Stimulated activated CD8-positive, alpha-beta memory T cell treated with anti-CD3 and anti-CD28 coated beads, Interleukin-2, amount 100 ng/mL, for 48 hours (primary cell): ENCODE measurements around the gene HSPG2.
"Not testable (repeated sequence)": the region's sequence is repeated elsewhere in the genome, so short reads cannot be mapped to it uniquely, and the experiment has no call there.

Experiments
- DNase-seq, 2 donors: peaks; one replicate each; pipeline ENCODE4 v3.0.0-alpha.2; 2020; ENCODE audit warnings: low read depth in 2 of 2

The HSPG2 gene

GRCh38 chr1:21823980-21824702 lies 113.0 kb downstream of the HSPG2 start:
- DNase-seq = no peak

GRCh38 chr1:21823206-21823979 lies 113.7 kb downstream of the HSPG2 start:
- no peak for DNase-seq

- DNase-seq = no peak
Observed at GRCh38 chr1:21822349-21822748, 114.8 kb downstream of the HSPG2 start.

GRCh38 chr1:21821385-21822019 lies 115.6 kb downstream of the HSPG2 start:
- DNase-seq = no peak

GRCh38 chr1:21820597-21821232 lies 116.4 kb downstream of the HSPG2 start:
- DNase-seq = no peak

- DNase-seq = peak; percentile 20 to 21
Observed at GRCh38 chr1:21818656-21819055, 118.5 kb downstream of the HSPG2 start.

GRCh38 chr1:21816602-21817302 lies 120.4 kb downstream of the HSPG2 start:
- DNase-seq = no peak

GRCh38 chr1:21815724-21816321 lies 121.3 kb downstream of the HSPG2 start:
- DNase-seq = no peak

- DNase-seq = no peak
Observed at GRCh38 chr1:21814981-21815582, 122.0 kb downstream of the HSPG2 start.

GRCh38 chr1:21814241-21814918 lies 122.7 kb downstream of the HSPG2 start:
- peak; percentile 5 to 12 for DNase-seq

GRCh38 chr1:21813542-21813941 lies 123.6 kb downstream of the HSPG2 start:
- no peak for DNase-seq

- no peak for DNase-seq
Observed at GRCh38 chr1:21811875-21812305, 125.2 kb downstream of the HSPG2 start, which contains the start of gene LDLRAD2. LDLRAD2 (plus strand) TSS chr1:21812265; CDS start chr1:21812452, 187 bp downstream.

GRCh38 chr1:21804536-21804935 lies 132.6 kb downstream of the HSPG2 start:
- DNase-seq = no peak

- no peak for DNase-seq
Observed at GRCh38 chr1:21801100-21801499, 136.0 kb downstream of the HSPG2 start.

GRCh38 chr1:21799730-21800129 lies 137.4 kb downstream of the HSPG2 start:
- no peak for DNase-seq

- no peak for DNase-seq
Observed at GRCh38 chr1:21795075-21795474, 142.0 kb downstream of the HSPG2 start.

- no peak for DNase-seq
Observed at GRCh38 chr1:21794656-21795055, 142.5 kb downstream of the HSPG2 start.

GRCh38 chr1:21793104-21793503 lies 144.0 kb downstream of the HSPG2 start:
- no peak for DNase-seq

- DNase-seq = no peak
Observed at GRCh38 chr1:21786640-21787039, 150.5 kb downstream of the HSPG2 start.

GRCh38 chr1:21785764-21786163 lies 151.3 kb downstream of the HSPG2 start:
- DNase-seq = not testable (repeated sequence)
